Uterus (tissue), 4 donors: ENCODE data around the gene SCD5. TPM values are rescaled to one million over a fixed set of nuclear protein-coding genes. Genes with fewer than 3 reads are reported as not detected.

Source experiments
- DNase-seq, 2 donors: peaks; one replicate each; pipeline ENCODE4 v3.0.0-alpha.2; 2019 to 2020
- H3K27ac ChIP-seq, 2 donors: fragments of 200-600 bp; sonication (generic); 1 replicate in 1 of 2; 2 replicates in 1 of 2; pipeline ENCODE4 v1.5.1; 2016 to 2018
- H3K27me3 ChIP-seq, 2 donors: fragments of 200-600 bp; sonication (generic); one replicate each; pipeline ENCODE4 v1.5.1; 2018 to 2019; ENCODE audit warnings: control low read depth in 1 of 2
- H3K36me3 ChIP-seq, 2 donors: fragments of 200-600 bp; sonication (generic); one replicate each; pipeline ENCODE4 v1.5.1; 2019; ENCODE audit warnings: control low read depth in 1 of 2
- H3K4me1 ChIP-seq, 2 donors: fragments of 200-600 bp; sonication (generic); one replicate each; pipeline ENCODE4 v1.5.1; 2018 to 2019; ENCODE audit warnings: control low read depth in 1 of 2
- H3K4me3 ChIP-seq, 2 donors: fragments of 200-600 bp; sonication (generic); 1 replicate in 1 of 2; 2 replicates in 1 of 2; pipeline ENCODE4 v1.5.1; 2018 to 2019; ENCODE audit warnings: mild to moderate bottlenecking in 1 of 2
- H3K9me3 ChIP-seq, 2 donors: fragments of 200-600 bp; sonication (generic); one replicate each; pipeline ENCODE4 v1.5.1; 2019; ENCODE audit warnings: control low read depth in 1 of 2
- POLR2A ChIP-seq, 2 donors: fragments of 450-650 bp; IDR thresholded peaks; one replicate each; pipeline ENCODE4 v1.6.1; 2016; ENCODE audit warnings: antibody characterized with exemption in 2 of 2, mild to moderate bottlenecking in 1 of 2, moderate library complexity in 1 of 2
- intact Hi-C: fragments of 100-400 bp; cut with DNase I; formaldehyde crosslinking; loops from one replicate; pipeline ENCODE4 v1.15.1; 2023; ENCODE audit warnings: low total_unique reads
- total RNA-seq, 4 donors: library from RNA; depleted of rRNA in 3 of 4; stranded (reverse); fragments of >200 nt in 3 of 4; gene quantifications; one replicate each; pipeline versions ENCODE4 v1.1.0 to v1.2.4, GENCODE V29; 2014 to 2023
- TF ChIP-seq, protein P1 (sequence below), 4 experiments: fragments of 200-600 bp in 2 of 4; fragments of 450-650 bp in 2 of 4; sonication (generic) in 2 of 4; IDR thresholded peaks; one replicate each; pipeline ENCODE4 v1.5.1; 2016 to 2019; ENCODE audit warnings: antibody characterized with exemption in 4 of 4, mild to moderate bottlenecking in 2 of 4, moderate library complexity in 1 of 4
- donor health status: DM: yes; HTN: yes; CAD: no.

Gene SCD5
- total RNA-seq, 4 donors from 2014 or later, result 4.1 to 30.3 (median 7.8) TPM

DNA sequence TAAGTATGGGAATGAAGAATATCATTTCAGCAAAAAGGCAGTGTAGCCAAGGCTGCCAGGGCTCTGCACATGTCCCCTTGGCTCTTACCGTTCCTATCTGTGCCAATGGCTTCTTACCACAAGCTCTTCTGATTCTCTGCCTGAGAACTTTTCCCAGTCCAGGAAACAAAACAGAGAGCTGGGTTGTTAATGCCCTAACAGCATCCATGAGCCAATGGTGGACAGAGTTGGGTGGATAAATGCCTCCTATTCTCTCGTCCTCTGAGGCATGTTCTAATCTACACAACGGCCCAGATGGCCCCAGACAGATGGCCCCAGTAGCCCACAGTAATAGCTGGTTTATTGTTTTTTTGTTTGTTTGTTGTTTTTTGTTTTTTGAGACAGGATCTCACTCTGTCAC lies 28.0 kb downstream of the SCD5 start:
- Histone ChIP-seq H3K4me1 (no peaks in the 10 kb centered on the region), H3K36me3 (no peaks in the 10 kb centered on the region), H3K9me3 (peaks cover 0 to 2% of the 10 kb centered on the region in 2 donors), H3K27ac (no peak overlapping the region), H3K27me3 (no peaks in the 10 kb centered on the region), H3K4me3 (no peak overlapping the region)
- TF ChIP-seq, protein P1, sequence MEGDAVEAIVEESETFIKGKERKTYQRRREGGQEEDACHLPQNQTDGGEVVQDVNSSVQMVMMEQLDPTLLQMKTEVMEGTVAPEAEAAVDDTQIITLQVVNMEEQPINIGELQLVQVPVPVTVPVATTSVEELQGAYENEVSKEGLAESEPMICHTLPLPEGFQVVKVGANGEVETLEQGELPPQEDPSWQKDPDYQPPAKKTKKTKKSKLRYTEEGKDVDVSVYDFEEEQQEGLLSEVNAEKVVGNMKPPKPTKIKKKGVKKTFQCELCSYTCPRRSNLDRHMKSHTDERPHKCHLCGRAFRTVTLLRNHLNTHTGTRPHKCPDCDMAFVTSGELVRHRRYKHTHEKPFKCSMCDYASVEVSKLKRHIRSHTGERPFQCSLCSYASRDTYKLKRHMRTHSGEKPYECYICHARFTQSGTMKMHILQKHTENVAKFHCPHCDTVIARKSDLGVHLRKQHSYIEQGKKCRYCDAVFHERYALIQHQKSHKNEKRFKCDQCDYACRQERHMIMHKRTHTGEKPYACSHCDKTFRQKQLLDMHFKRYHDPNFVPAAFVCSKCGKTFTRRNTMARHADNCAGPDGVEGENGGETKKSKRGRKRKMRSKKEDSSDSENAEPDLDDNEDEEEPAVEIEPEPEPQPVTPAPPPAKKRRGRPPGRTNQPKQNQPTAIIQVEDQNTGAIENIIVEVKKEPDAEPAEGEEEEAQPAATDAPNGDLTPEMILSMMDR (IDR thresholded peaks at IDR 0.05), result no peak
- TF ChIP-seq POLR2A (IDR thresholded peaks at IDR 0.05), result no peak
- DNase-seq, result no peak
- intact Hi-C loops, result no loop called here

DNA sequence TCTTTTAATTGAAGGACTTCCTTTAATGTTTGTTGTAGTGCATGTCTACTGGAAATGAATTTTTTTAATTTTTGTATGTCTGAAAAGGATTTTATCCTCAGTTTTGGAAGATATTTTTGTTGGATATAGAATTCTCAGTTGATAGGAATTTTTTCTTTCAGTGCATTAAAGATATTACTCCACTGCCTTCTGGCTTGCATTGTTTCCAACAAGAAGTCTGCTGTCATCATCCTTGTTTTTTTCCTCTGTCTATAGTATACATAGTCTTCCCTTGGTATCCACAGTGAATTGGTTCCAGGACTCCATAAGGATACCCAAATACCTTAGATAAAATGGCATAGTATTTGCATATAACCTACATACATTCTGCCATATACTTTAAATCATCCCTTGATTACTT lies 33.5 kb downstream of the SCD5 start:
- Histone ChIP-seq H3K4me1 (no peaks in the 10 kb centered on the region), H3K9me3 (peaks cover 0 to 12% of the 10 kb centered on the region in 2 donors), H3K4me3 (no peak overlapping the region), H3K27me3 (no peaks in the 10 kb centered on the region), H3K36me3 (no peaks in the 10 kb centered on the region), H3K27ac (no peak overlapping the region)
- no peak for DNase-seq
- intact Hi-C loops, result no loop called here
- no peak for TF ChIP-seq POLR2A (IDR thresholded peaks at IDR 0.05)
- TF ChIP-seq, protein P1 (IDR thresholded peaks at IDR 0.05), result no peak

DNA sequence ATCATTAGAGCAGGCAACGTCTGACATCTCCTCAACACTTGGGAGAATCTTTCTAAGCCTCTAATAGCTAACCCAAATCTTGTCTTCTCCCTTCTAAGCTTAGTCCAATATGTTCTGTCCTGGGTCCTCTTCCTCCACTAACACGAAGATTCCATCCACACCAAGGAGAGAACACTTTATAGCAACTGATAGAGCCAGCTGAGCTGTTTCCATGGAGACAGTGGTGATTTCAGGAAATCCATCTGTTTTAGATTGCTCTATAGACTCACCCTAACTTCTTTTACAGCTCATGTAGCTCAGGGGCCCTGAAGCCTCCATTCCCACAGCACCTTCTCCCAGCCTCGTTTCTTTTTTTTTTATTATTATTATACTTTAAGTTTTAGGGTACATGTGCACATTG lies 37.4 kb downstream of the SCD5 start:
- H3K9me3 ChIP-seq, result peaks cover 0 to 12% of the 10 kb centered on the region in 2 donors
- no peak for DNase-seq
- H3K27me3 ChIP-seq, result no peaks in the 10 kb centered on the region
- no peak overlapping the region for H3K27ac ChIP-seq
- H3K4me1 ChIP-seq, result no peaks in the 10 kb centered on the region
- TF ChIP-seq POLR2A (IDR thresholded peaks at IDR 0.05), result no peak
- TF ChIP-seq, protein P1 (IDR thresholded peaks at IDR 0.05), result no peak
- H3K36me3 ChIP-seq, result no peaks in the 10 kb centered on the region
- no peak overlapping the region for H3K4me3 ChIP-seq
- intact Hi-C loops, result no loop called here

DNA sequence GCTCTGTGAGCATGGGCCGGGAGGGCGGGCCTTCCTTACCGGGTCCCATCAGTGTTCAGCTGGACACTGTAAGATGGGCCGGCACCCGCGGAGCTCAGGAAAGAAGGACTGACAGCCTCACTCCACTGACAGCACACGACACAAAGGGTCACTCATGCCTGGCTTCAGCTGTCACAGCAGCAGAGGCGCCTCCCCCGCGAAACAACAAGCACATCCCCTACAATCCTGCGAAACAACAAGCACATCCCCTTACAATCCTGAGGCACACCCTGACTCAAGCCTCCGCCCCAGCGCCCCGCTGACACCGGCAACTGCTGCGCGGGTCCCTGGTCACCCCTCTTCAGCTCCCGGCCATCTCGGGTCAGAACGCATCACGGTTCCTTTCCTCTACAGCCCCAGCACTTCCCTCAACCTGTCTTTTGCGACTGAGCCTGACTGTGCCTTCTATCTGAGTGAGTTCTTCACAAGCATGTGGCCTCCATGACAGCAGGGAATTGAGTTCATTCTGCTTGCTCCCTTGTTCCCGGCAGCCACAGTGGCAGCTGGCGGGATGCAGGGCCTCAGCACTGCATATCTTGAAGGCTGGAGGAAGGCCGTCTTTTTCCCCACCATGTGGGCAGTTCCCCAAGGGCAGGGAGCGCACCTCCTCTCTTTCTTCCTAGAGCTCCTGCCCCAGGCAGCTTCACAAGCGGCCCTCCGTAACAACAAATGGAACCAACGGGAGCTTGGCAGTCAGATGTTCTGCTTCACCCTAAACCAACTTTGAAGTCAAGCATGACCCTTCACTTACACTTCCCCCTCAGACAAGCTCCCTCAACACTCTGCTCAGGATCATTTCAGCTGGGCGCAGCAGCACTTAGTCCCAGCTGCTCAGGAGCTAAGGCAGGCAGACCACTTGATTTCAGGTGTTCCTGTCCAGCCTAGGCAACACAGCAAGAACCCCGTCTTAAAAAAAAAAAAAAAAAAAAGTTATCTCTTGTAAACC lies 39.6 kb downstream of the SCD5 start:
- intact Hi-C loops, result no loop called here
- Histone ChIP-seq H3K27ac (no peak overlapping the region), H3K4me1 (peaks cover 0 to 8% of the 10 kb centered on the region in 2 donors), H3K27me3 (no peaks in the 10 kb centered on the region), H3K36me3 (no peaks in the 10 kb centered on the region), H3K9me3 (no peaks in the 10 kb centered on the region), H3K4me3 (no peak overlapping the region)
- no peak for DNase-seq
- no peak for TF ChIP-seq POLR2A (IDR thresholded peaks at IDR 0.05)
- TF ChIP-seq, protein P1 (IDR thresholded peaks at IDR 0.05), result no peak

DNA sequence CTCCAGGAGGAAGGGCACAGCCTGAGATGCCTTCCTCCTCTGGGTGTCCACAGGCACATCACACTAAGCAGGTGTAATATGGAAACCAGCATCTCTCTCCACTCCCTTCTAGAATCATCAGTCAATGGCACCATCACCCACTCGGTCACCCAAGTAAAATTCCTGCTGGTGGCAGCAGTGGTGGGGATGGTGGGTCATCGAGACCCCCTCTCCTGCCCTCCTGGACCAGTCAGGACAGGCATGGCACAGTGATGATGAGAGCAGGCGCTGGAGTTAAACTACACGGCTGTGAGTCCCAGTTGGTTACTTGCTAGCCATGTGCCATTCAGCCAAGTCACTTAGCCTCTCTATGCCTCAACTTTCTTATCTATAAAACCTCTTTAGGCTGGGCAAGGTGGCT lies 42.5 kb downstream of the SCD5 start:
- Histone ChIP-seq H3K4me3 (no peak overlapping the region), H3K9me3 (no peaks in the 10 kb centered on the region), H3K27me3 (no peaks in the 10 kb centered on the region), H3K36me3 (no peaks in the 10 kb centered on the region), H3K27ac (no peak overlapping the region), H3K4me1 (peaks cover 0 to 13% of the 10 kb centered on the region in 2 donors)
- intact Hi-C loops, result no loop called here
- DNase-seq, result no peak
- TF ChIP-seq POLR2A (IDR thresholded peaks at IDR 0.05), result no peak
- TF ChIP-seq, protein P1 (IDR thresholded peaks at IDR 0.05), result no peak
